PC-9 (cell line): ENCODE results near the gene ZNF778. TPM values are rescaled to one million over a fixed set of nuclear protein-coding genes. Genes with fewer than 3 reads are reported as not detected.
A peak's percentile ranks its signal among the peaks of the same experiment; 100 is the strongest.
"Not testable (repeated sequence)": the region's sequence is repeated elsewhere in the genome, so short reads cannot be mapped to it uniquely, and the experiment has no call there.

Source experiments
- BruUV-seq: library from RNA; stranded (reverse); fragments of 400-500 nt; replicated peaks from 2 replicates; lab custom pipeline; 2021; lab: Mats Ljungman, UMichigan
- CTCF ChIA-PET: fragments of 300-600 bp; sonication (Branson Sonifier 250); formaldehyde crosslinking; loops from one replicate; lab custom pipeline; 2022; ENCODE audit warnings: antibody characterized with exemption; lab: Charles Lee
- POLR2A ChIA-PET: fragments of 300-600 bp; sonication (Branson Sonifier 250); formaldehyde crosslinking; loops from one replicate; lab custom pipeline; 2022; ENCODE audit warnings: antibody characterized with exemption; ENCODE audit not compliant: unreplicated experiment; lab: Charles Lee
- DNase-seq, 2 experiments: peaks; one replicate each; pipeline versions ENCODE4 v3.0.0 to v3.0.0-alpha.2; 2015 to 2022; ENCODE audit warnings: mixed read lengths in 1 of 2
- H2AFZ ChIP-seq: fragments of 200-600 bp; sonication (generic); 2 replicates; pipeline ENCODE4 v1.8.1; 2017; ENCODE audit warnings: antibody characterized with exemption
- H3F3A ChIP-seq: fragments of 200-600 bp; sonication (generic); 2 replicates; pipeline ENCODE4 v1.8.1; 2017; ENCODE audit warnings: antibody characterized with exemption, mild to moderate bottlenecking, low read depth; ENCODE audit not compliant: insufficient read depth
- H3K27ac ChIP-seq: fragments of 200-600 bp; sonication (generic); 2 replicates; pipeline ENCODE4 v1.6.1; 2016; ENCODE audit warnings: mixed run types
- H3K27me3 ChIP-seq: fragments of 200-600 bp; sonication (generic); 2 replicates; pipeline ENCODE4 v1.6.1; 2016; ENCODE audit warnings: low read depth, mixed run types; ENCODE audit not compliant: insufficient read depth
- H3K36me3 ChIP-seq: fragments of 200-600 bp; sonication (generic); 2 replicates; pipeline ENCODE4 v1.6.1; 2016; ENCODE audit warnings: low read depth, mixed run types
- H3K4me1 ChIP-seq: fragments of 200-600 bp; sonication (generic); replicated peaks from 2 replicates; pipeline ENCODE4 v1.6.1; 2016; ENCODE audit warnings: mixed run types; ENCODE audit not compliant: insufficient read depth
- H3K4me2 ChIP-seq: fragments of 200-600 bp; sonication (generic); 2 replicates; pipeline ENCODE4 v1.6.1; 2017; ENCODE audit warnings: mixed run types
- H3K4me3 ChIP-seq: fragments of 200-600 bp; sonication (generic); 2 replicates; pipeline ENCODE4 v1.6.1; 2016; ENCODE audit warnings: mixed run types
- H3K79me2 ChIP-seq: fragments of 200-600 bp; sonication (generic); 2 replicates; pipeline ENCODE4 v1.6.1; 2017; ENCODE audit warnings: low read depth, mixed run types
- H3K9me2 ChIP-seq: fragments of 200-600 bp; sonication (generic); 2 replicates; pipeline ENCODE4 v1.8.1; 2017; ENCODE audit warnings: mild to moderate bottlenecking; ENCODE audit not compliant: insufficient read depth
- H3K9me3 ChIP-seq: fragments of 200-600 bp; sonication (generic); 2 replicates; pipeline ENCODE4 v1.8.1; 2016; ENCODE audit warnings: low read depth; ENCODE audit not compliant: insufficient read depth
- H4K20me1 ChIP-seq: fragments of 200-600 bp; sonication (generic); 2 replicates; pipeline ENCODE4 v1.8.1; 2017; ENCODE audit not compliant: insufficient read depth
- EZH2 ChIP-seq: fragments of 200-600 bp; sonication (generic); IDR thresholded peaks from 2 replicates; pipeline ENCODE4 v1.8.0; 2017; ENCODE audit warnings: antibody characterized with exemption, low read depth
- intact Hi-C: fragments of 100-400 bp; cut with micrococcal nuclease; formaldehyde crosslinking; loops from one replicate; pipeline ENCODE4 v1.10.0; 2022; ENCODE audit not compliant: unreplicated experiment
- total RNA-seq: library from RNA; stranded (reverse); gene quantifications from 2 replicates; pipeline ENCODE4 v1.2.3, GENCODE V29; 2021
- TF ChIP-seq, protein P1 (sequence below): fragments of 200-600 bp; sonication (generic); conservative IDR thresholded peaks from 2 replicates; pipeline ENCODE4 v1.6.1; 2017; ENCODE audit warnings: mixed run types, antibody characterized with exemption, mild to moderate bottlenecking, moderate library complexity

Gene ZNF778
- total RNA-seq, 1 experiment from 2014 or later: 9.5 TPM

- Histone ChIP-seq H3K79me2 (no peaks in the 10 kb centered on the region), H3K9me2 (no peaks in the 10 kb centered on the region), H3K9me3 (no peaks in the 10 kb centered on the region), H3K4me2 (no peak overlapping the region), H3F3A (peaks cover 20% of the 10 kb centered on the region; the same call in 1 of the 2 replicates), H3K4me3 (no peak overlapping the region), H4K20me1 (no peaks in the 10 kb centered on the region), H3K27me3 (peaks cover 7% of the 10 kb centered on the region; the same call in 1 of the 2 replicates), H2AFZ (no peak overlapping the region), H3K36me3 (no peaks in the 10 kb centered on the region), H3K27ac (no peak overlapping the region), H3K4me1 (no peaks in the 10 kb centered on the region)
- BruUV-seq: no TSS peak
- ChIA-PET CTCF (no interaction called here), POLR2A (no interaction called here)
- peak in 1 of 2 experiments; percentile 50 for DNase-seq
- intact Hi-C loops: no loop called here
- TF ChIP-seq, protein P1, sequence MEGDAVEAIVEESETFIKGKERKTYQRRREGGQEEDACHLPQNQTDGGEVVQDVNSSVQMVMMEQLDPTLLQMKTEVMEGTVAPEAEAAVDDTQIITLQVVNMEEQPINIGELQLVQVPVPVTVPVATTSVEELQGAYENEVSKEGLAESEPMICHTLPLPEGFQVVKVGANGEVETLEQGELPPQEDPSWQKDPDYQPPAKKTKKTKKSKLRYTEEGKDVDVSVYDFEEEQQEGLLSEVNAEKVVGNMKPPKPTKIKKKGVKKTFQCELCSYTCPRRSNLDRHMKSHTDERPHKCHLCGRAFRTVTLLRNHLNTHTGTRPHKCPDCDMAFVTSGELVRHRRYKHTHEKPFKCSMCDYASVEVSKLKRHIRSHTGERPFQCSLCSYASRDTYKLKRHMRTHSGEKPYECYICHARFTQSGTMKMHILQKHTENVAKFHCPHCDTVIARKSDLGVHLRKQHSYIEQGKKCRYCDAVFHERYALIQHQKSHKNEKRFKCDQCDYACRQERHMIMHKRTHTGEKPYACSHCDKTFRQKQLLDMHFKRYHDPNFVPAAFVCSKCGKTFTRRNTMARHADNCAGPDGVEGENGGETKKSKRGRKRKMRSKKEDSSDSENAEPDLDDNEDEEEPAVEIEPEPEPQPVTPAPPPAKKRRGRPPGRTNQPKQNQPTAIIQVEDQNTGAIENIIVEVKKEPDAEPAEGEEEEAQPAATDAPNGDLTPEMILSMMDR: no peak
- no peak for TF ChIP-seq EZH2
Observed at GRCh38 chr16:89187032-89187769, 30.3 kb upstream of the ZNF778 start.

- Histone ChIP-seq H3K9me3 (no peaks in the 10 kb centered on the region), H3K79me2 (no peaks in the 10 kb centered on the region), H3K4me2 (no peak overlapping the region), H3K27me3 (peaks cover 7% of the 10 kb centered on the region; the same call in 1 of the 2 replicates), H3K27ac (no peak overlapping the region), H2AFZ (no peak overlapping the region), H3K4me1 (no peaks in the 10 kb centered on the region), H4K20me1 (no peaks in the 10 kb centered on the region), H3K4me3 (no peak overlapping the region), H3K9me2 (no peaks in the 10 kb centered on the region), H3F3A (peaks cover 20% of the 10 kb centered on the region; the same call in 1 of the 2 replicates), H3K36me3 (no peaks in the 10 kb centered on the region)
- POLR2A ChIA-PET: no interaction called here
- intact Hi-C loops: no loop called here
- TF ChIP-seq EZH2: no peak
- TF ChIP-seq, protein P1: no peak
- no peak for DNase-seq
- CTCF ChIA-PET: no interaction called here
- no TSS peak for BruUV-seq
Observed at GRCh38 chr16:89187770-89188392, 29.6 kb upstream of the ZNF778 start.

- H3K27me3 ChIP-seq, DNase-seq, H3K4me2 ChIP-seq, H3K36me3 ChIP-seq, H4K20me1 ChIP-seq, intact Hi-C loops, H3K9me2 ChIP-seq, H3K4me1 ChIP-seq, H2AFZ ChIP-seq, H3K9me3 ChIP-seq, H3K4me3 ChIP-seq, H3K79me2 ChIP-seq, POLR2A ChIA-PET, H3K27ac ChIP-seq, CTCF ChIA-PET, BruUV-seq: not testable (repeated sequence)
- peaks cover 20% of the 10 kb centered on the region; the same call in 1 of the 2 replicates for H3F3A ChIP-seq
Observed at GRCh38 chr16:89188471-89189357, 28.8 kb upstream of the ZNF778 start.
